ENCODE results near the gene IFNL1. TPM values are rescaled to one million over a fixed set of nuclear protein-coding genes. Genes with fewer than 3 reads are reported as not detected.

IFNL1 gene
- total RNA-seq, 2 experiments from 2014 or later = not detected

- CTCF ChIA-PET = no interaction called here
- intact Hi-C loops (cut with DNase I, micrococcal nuclease) = no loop called here
- H3K27ac Mint-ChIP-seq = peak overlapping the region; percentile 55
- no peaks in the 10 kb centered on the region for H3K27me3 Mint-ChIP-seq
- Histone ChIP-seq H3K9me3 (ENCODE audit: control insufficient read depth in 1 of 2, insufficient read depth in 1 of 2, low read length in 2 of 2) (no peaks in the 10 kb centered on the region), H3K4me1 (ENCODE audit: insufficient read depth, low read length) (peaks cover 18% of the 10 kb centered on the region), H3K27me3 (ENCODE audit: control insufficient read depth in 1 of 2, insufficient read depth in 2 of 2, low read length in 2 of 2) (no peaks in the 10 kb centered on the region), H3K27ac (ENCODE audit: low read depth in 1 of 2, low read length in 2 of 2) (no peak overlapping the region), H3K36me3 (ENCODE audit: insufficient read depth, low read length) (peaks cover 10% of the 10 kb centered on the region), H3K4me3 (ENCODE audit: low read length) (no peak overlapping the region)
- H3K36me3 Mint-ChIP-seq (ENCODE audit: low read depth) = peaks cover 26% of the 10 kb centered on the region
- POLR2A ChIA-PET = no interaction called here
- H3K9me3 Mint-ChIP-seq = no peaks in the 10 kb centered on the region
- peak overlapping the region; percentile 80 for H3K4me3 Mint-ChIP-seq
- DNase-seq (no peak), ATAC-seq (ENCODE audit: poor library complexity) (no peak)
- peaks cover 41% of the 10 kb centered on the region for H3K4me1 Mint-ChIP-seq (ENCODE audit: low read depth)
- TF ChIP-seq CTCF (IDR thresholded peaks at IDR 0.05) = no peak
Measured at GRCh38 chr19:39319098-39319891, 23.1 kb downstream of the IFNL1 start.

GRCh38 chr19:39319892-39320248 is 23.7 kb downstream of the IFNL1 start:
- peak overlapping the region; percentile 55 for H3K27ac Mint-ChIP-seq
- DNase-seq (no peak), ATAC-seq (ENCODE audit: poor library complexity) (no peak)
- intact Hi-C loops (cut with DNase I, micrococcal nuclease) = no loop called here
- peaks cover 4% of the 10 kb centered on the region for H3K36me3 ChIP-seq (ENCODE audit: insufficient read depth, low read length)
- POLR2A ChIA-PET = interaction anchor here (1.5 kb wide), 1 partner anchor 16 kb away, joined by 3 read pairs; the partner anchor contains the start of gene GMFG
- H3K4me3 ChIP-seq (ENCODE audit: low read length) = peak overlapping the region; percentile 61
- peak overlapping the region; percentile 83 for H3K4me3 Mint-ChIP-seq
- H3K27ac ChIP-seq (ENCODE audit: low read depth in 1 of 2, low read length in 2 of 2) = no peak overlapping the region
- no peaks in the 10 kb centered on the region for H3K9me3 Mint-ChIP-seq
- H3K9me3 ChIP-seq (ENCODE audit: control insufficient read depth in 1 of 2, insufficient read depth in 1 of 2, low read length in 2 of 2) = no peaks in the 10 kb centered on the region
- TF ChIP-seq CTCF (IDR thresholded peaks at IDR 0.05) = no peak
- H3K4me1 ChIP-seq (ENCODE audit: insufficient read depth, low read length) = peaks cover 18% of the 10 kb centered on the region
- H3K27me3 ChIP-seq (ENCODE audit: control insufficient read depth in 1 of 2, insufficient read depth in 2 of 2, low read length in 2 of 2) = no peaks in the 10 kb centered on the region
- CTCF ChIA-PET = no interaction called here
- H3K4me1 Mint-ChIP-seq (ENCODE audit: low read depth) = peaks cover 41% of the 10 kb centered on the region
- H3K27me3 Mint-ChIP-seq = no peaks in the 10 kb centered on the region
- H3K36me3 Mint-ChIP-seq (ENCODE audit: low read depth) = peaks cover 26% of the 10 kb centered on the region

- Mint-ChIP-seq H3K9me3 (no peaks in the 10 kb centered on the region), H3K27me3 (no peaks in the 10 kb centered on the region), H3K27ac (peak overlapping the region; percentile 83), H3K4me1 (ENCODE audit: low read depth) (peaks cover 36% of the 10 kb centered on the region), H3K4me3 (peak overlapping the region; percentile 91), H3K36me3 (ENCODE audit: low read depth) (peaks cover 24% of the 10 kb centered on the region)
- ChIA-PET CTCF (no interaction called here), POLR2A (interaction anchor here (1.5 to 3.1 kb wide), 2 partner anchors 14 kb away, joined by 3 to 12 read pairs; partner anchors contain the start of gene GMFG)
- Histone ChIP-seq H3K9me3 (ENCODE audit: control insufficient read depth in 1 of 2, insufficient read depth in 1 of 2, low read length in 2 of 2) (no peaks in the 10 kb centered on the region), H3K4me1 (ENCODE audit: insufficient read depth, low read length) (peaks cover 18% of the 10 kb centered on the region), H3K4me3 (ENCODE audit: low read length) (no peak overlapping the region), H3K27me3 (ENCODE audit: control insufficient read depth in 1 of 2, insufficient read depth in 2 of 2, low read length in 2 of 2) (no peaks in the 10 kb centered on the region), H3K36me3 (ENCODE audit: insufficient read depth, low read length) (peaks cover 2% of the 10 kb centered on the region), H3K27ac (ENCODE audit: low read depth in 1 of 2, low read length in 2 of 2) (peak overlapping the region; percentile 33 to 43)
- ATAC-seq (ENCODE audit: poor library complexity) (no peak), DNase-seq (no peak)
- intact Hi-C loops (cut with DNase I, micrococcal nuclease) = no loop called here
- TF ChIP-seq CTCF (IDR thresholded peaks at IDR 0.05) = no peak
Measured at GRCh38 chr19:39321117-39321831, 25.1 kb downstream of the IFNL1 start.

All from CD4-positive, alpha-beta T cell (primary cell).